Frontal cortex (tissue), 4 donors: ENCODE measurements around the gene ASTN2. TPM values are rescaled to one million over a fixed set of nuclear protein-coding genes. Genes with fewer than 3 reads are reported as not detected.

Experiments used
- DNase-seq, 2 donors: peaks; one replicate each; pipeline ENCODE4 v3.0.0; 2012; ENCODE audit warnings: low spot score in 2 of 2
- FAIRE-seq: peaks from 2 replicates; lab custom pipeline; 2012; peaks lifted over from hg19 to GRCh38; lab: Jason Lieb, UNC
- small RNA-seq: library from RNA; depleted of rRNA; stranded (forward); fragments of <200 nt; gene quantifications from one replicate; pipeline ENCODE3, GENCODE V24; 2014
- total RNA-seq: library from RNA; depleted of rRNA; stranded (reverse); fragments of >200 nt; gene quantifications from one replicate; pipeline ENCODE4 v1.2.3, GENCODE V29; 2014
- donor health status: control.
- donor health status: control.
- donor health status: control.

Gene ASTN2
- total RNA-seq, 1 donor from 2014 or later, result 23.2 TPM

GRCh38 chr9:116382053-116382452 is 1032.8 kb downstream of the ASTN2 start:
- FAIRE-seq, result no peak
- no peak for DNase-seq

GRCh38 chr9:116381350-116381749 is 1033.5 kb downstream of the ASTN2 start:
- DNase-seq (no peak), FAIRE-seq (no peak)

- FAIRE-seq, result no peak
- no peak for DNase-seq
Measured at GRCh38 chr9:116380496-116380995, 1034.3 kb downstream of the ASTN2 start.

GRCh38 chr9:116379821-116380220 is 1035.0 kb downstream of the ASTN2 start:
- FAIRE-seq, result no peak
- no peak for DNase-seq

DNA sequence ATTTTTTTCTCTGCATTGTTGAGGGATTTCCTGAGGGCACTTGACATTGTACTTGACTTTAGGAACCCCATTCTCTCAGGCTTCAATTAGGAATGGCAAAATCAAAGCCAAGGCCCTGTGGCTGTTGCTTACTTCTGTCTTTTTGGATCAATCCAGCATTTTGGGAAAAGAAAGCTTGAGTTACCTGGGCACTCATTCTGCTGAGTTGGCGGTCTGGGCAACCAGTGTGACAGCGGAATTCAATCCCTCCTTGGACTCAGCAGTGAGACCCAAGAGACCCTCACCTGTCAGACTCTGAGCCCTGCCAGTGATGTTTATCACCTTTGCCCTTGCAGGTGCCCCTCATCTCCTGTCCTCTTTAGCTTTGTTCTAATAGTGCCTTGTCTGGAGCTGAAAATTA is 1036.0 kb downstream of the ASTN2 start:
- DNase-seq (no peak), FAIRE-seq (no peak)

- FAIRE-seq (no peak), DNase-seq (no peak)
Measured at GRCh38 chr9:116377179-116377798, 1037.6 kb downstream of the ASTN2 start.

Small RNAs within 50 kb of the gene (small RNA-seq; reads per million reads assigned to genes)
- gene SNORA70C, result not detected
